IPS-NIHi7 (cell line): ENCODE data around the gene ATG4C.
A peak's percentile ranks its signal among the peaks of the same experiment; 100 is the strongest.

Experiments used
- DNase-seq: peaks from one replicate; pipeline ENCODE4 v3.0.0; 2012; ENCODE audit warnings: mixed read lengths; ENCODE audit errors: extremely low spot score

Gene ATG4C

DNA sequence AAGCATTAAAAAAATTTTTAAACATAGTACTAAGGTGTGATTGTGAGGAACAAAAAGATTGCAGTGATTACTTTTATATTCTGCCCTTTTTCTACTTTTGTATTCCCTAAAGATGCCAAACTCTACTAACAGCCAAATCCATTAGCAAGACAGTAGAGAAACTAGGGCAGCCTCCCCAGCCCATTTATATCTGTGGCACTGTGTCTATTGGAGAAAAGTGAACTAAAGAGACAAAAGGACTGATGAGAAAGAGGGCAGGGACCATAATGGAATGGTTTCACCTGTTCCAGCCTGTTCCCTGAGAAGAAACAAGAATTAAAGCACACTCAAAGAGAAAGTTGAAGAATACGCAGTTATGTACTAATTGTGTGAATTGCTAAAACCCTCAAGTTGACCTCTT, 56.6 kb downstream of the ATG4C start:
- peak; percentile 11 for DNase-seq

DNA sequence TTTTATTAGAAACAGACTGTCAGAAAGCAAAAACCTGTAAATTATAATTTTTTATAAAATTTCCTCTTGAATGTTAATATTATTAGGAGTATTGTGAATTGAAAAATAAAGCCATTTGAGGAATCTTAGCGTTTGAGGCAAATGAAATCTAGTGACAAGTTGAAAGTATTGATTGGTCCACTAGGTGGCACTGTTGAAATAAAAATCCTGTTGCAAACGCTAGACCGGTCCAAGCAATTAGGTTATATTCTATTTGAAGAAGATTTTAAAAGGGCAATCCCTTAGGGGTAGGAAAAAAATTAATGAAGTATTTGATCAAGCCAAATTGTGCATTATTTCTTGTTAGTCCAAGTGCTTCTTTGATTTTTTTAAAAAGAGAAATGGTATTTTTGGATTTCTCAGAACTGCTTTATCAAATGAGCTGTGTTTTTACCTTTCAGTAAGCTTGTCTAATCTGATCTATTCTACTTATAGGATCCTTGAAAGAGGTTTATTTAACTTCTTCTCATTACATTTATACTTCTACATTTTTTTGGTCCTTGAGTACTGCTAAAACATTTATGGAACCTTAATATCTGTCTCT, 57.7 kb downstream of the ATG4C start:
- peak; percentile 50 for DNase-seq

DNA sequence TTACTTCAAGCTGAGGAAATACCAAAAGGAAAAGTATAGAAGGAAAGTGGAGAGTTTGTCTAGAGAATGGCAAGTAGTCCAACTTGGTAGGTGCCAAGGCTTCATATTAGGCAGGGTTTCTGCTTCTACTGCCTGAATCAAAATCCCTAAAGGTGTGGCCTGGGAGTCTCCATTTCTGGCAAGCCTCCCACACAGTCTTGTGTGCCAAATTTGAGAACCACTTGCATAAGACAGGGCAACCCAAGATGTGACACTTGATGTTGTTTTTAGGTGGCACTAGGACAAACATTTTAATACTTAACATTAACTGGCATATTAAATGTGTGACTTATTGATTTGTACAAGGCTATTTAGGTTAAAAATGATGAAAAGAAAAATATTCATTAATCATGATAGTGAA, 60.1 kb downstream of the ATG4C start:
- no peak for DNase-seq

DNA sequence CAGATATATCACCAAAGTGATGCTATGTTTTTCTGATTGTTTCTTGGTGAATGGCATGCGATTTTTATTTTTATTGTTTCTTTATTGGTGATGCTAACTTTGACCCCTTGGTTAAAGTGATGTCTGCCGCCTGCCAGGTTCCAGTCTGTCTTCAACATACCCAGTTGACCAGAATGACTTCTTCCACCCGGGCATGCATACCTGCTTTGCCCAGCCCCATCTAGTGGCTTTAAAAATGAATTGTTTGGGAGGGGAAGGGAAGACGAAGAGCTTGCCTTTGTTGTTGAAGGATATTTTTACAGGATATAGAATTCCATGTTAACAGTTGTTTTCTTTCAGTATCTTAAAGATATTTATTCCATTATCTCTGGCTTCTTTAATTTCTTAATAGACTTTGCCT, 65.1 kb downstream of the ATG4C start:
- peak; percentile 48 for DNase-seq

DNA sequence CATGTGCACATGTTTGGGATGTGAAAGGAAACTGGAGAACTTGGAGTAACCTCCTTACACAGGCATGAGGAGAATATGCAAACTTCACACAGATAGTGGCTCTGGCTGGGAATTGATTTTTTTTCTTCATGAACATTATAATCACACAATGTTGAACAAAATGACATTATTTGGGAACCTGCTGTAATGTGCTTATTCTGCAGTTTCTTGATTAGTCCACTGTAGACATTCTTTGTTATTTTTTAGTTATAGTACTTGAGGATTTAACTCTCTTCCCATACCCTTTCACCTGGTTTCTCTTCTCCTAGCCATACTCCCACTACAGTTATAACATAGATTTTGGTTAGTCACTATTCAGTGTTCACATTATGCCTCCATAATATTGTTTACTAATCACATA, 68.3 kb downstream of the ATG4C start:
- DNase-seq: no peak

DNA sequence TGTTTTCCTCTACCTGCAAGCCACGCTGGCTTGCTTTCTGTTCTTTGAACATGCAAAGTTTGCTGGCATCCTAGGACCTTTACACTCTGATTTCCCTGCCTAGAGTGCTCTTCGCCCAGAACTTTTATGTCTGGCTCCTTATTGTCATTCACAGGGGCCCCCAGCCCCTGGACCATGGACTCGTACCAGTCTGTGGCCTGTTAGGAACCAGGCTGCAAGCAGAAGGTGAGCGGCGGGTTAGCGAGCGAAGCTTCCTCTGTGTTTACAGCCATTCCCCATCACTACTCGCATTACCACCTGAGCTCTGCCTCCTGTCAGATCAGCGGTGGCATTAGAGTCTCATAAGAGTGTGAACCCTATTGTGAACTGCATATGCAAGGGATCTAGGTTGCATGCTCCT, 73.0 kb downstream of the ATG4C start:
- no peak for DNase-seq

DNA sequence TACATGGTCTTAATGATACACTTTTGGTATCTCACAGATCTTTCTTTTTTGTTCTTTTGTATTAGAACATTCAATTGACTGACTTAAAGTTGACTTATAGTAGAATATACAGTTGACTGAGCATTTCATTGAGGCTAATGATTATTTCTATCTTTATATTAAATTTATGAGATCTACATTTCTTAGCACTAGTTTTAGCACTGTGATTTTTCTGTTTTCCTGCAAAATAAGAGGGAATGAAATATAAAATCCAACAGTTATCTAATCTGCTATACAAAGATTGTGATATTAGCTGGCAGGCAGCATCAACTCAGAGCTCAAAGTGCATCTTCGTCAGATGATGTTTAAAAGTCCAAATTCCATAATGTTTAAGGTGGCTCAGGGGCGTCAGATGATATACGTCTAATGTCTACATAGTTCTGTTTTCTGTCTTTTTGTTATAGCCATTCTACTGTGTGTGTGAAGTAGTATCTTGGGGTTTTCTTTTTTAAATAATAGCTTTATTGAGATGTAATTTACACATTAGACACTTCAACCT, 85.4 kb downstream of the ATG4C start:
- no peak for DNase-seq

DNA sequence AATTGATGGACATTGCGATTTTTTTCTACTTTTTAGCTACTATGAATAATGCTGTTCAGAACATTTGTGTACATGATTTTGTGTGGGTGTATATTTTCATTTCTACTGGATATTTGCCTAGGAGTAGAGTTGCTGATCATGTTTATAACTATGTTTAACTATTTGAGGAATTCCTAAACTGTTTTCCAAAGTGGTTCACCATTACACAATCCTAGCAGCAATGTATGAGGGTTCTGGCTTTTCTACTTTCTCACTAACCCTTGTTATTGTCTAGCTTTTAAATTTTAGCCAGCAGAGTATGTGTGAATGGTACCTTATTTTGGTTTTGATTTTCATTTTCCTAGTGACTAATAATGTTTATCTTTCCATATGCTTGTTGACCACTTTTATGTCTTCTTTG, 86.2 kb downstream of the ATG4C start:
- DNase-seq: no peak

DNA sequence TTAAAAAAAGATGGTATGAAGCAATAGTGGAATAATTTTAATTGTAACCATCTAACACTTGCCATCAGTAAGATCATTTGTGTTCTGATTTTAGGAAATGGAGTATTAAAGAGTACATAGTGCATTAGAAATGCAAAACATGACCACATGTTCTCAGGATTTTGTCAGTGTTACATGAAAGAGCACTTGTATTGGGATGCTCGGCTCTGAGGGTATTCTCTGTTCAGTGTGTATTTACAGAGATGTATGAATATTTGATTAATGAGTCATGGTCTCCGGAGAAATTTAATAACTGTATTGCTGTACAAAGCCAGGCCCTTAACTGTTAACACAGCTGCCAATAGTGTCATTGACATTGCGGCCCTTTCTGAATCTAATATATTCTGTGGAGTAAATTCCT, 91.7 kb downstream of the ATG4C start:
- DNase-seq: no peak

DNA sequence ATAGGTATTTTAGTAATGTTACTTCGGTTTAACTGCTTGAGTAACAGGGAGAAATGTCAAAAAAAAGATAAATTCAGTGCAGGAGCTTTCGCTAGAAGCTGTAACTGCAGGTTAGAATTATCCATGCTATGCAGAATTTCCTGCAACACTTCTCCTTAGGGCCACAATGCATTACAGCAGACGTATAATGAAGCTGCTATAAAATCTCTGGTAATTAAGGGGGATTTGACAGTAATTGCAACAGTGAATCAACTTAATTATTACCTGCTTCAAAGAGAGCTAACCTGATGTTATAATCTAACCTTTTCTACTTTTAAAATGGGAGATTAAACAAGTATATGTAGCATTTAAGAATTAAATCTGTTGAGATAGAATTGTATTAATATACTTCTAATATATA, 92.6 kb downstream of the ATG4C start:
- DNase-seq: no peak

DNA sequence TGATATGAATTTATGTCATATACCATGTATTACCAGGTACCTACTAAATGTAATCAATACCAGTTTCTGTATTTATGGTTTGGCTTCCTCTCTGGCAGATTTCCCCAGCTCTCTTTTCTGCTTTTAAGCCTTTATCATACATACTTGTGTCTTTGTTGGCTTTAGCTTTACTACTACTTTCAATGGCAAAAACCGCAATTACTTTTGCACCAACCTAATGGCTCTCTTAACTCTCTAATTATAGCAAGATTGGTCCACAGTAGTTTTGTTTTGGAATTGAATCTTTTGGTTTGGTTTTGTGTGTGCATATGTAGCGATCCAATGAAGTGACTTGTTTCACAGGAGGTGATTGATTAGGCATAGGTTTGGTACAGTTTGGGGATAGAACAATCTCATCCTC, 93.6 kb downstream of the ATG4C start:
- DNase-seq: no peak

DNA sequence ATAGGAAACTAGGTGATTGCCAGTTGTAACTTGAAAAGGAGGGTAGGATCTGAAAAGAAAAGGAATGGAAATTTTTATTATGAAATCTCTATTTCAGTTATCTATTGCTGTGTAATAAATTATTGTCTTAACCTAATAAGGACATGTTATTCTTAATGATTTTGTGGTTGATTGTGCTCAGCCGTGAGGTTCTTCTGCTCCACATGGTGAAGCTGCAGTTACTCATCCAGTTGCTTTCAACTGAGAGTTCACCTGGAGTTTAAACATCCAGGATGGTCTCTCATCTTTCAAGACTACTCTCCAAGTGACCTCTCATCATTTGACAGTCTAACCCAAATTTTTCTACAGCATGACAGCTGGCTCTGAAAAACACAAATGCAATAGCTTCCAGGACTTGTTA, 96.0 kb downstream of the ATG4C start:
- DNase-seq: no peak

DNA sequence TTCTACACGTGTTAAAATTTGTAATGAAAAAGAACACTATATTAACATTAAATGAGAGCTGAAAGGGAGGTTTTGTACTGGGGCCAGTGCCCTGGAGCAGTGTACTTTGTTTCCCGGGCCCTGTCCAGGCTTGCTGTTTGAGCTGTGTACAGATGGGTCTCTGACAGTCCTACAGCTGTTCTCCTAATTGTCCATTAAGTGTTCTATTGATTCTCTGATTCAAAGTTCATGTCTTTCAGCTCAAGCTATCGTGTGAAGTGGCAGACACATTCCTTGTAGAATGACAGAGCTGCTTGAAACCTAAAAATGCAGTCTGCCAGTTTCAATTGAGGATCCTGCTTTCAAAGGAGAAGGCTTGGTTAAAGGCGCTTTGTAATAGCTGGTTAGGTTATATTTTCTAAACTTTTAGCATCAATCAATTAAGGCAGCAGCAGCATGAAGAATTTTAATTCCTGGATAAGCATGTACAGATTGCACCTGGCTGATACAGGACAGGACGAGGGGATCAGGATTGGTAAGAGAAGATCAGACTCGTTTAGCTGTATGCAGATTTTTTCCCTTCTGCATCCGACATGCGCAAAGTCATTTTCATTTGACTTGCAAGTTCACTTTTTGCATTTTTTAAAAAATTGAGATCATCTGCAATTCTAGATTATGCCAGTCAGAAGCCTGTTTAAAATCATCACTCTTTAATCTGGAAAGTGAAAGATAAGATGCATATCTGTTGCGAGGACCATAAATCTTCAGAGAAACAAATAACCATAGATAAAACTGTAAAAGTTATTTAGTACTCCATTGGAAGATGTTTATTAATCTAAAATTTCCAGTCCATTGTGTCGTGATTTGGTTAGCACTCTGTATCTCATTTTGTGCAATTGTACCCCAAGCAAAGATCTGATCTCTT, 98.5 kb downstream of the ATG4C start:
- DNase-seq: no peak

DNA sequence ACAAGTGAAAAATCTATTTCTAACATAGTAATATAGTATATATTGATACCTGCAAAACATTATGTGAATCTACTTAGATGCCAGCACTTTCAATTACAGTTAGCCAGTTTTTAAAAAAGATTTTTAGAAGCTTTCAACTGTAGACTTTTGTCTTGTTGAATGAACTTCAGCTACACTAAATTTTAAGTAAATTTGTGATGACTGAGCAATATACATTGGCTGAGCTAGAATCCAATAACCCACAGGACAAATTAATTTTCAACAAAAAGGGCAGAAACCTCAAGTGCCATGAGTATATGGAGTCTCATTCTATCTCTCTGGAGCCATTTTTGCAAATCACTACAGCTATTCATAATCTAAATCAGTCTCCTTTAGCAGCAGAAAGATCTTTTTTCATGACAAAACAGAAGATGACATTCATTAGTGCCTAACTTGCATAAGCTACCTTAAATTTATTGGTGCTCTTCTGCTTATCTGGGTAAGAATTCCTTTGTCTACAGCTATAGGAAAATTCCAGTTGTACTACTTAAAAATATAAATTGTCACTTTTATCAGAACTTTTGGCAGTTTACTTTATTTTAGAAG, 100.3 kb downstream of the ATG4C start:
- DNase-seq: no peak

DNA sequence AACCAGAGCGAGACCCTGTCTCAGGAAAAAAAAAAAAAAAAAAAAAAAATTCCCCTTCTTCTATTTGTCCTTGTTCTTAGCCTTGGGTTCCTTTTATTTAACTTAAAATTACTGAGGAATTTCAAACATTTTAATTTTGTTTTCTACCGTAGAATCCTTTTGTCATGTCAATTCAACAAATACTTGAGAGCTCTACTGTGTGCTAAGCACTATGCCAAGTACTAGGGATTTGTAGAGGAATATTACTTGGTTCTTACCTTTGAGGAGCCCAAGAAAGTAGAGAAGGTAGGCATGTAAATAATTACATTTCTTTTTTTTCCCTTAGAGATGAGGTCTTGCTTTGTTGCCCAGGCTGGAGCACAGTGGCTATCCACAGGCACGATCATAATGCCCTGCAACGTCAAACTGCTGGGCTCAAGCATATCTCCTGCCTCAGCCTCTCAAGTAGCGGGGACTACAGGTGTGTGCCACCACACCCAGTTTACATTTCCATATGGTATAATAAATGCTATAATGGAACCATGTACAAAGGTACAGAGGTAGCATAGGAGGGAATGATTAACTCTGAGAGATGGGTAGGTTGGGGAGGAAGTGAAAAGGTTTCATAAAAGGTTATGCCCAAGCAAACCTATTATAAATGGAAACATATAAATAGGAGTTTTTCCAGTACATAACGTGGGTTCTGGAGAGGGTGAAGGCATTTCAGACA, 104.0 kb downstream of the ATG4C start:
- DNase-seq: no peak

DNA sequence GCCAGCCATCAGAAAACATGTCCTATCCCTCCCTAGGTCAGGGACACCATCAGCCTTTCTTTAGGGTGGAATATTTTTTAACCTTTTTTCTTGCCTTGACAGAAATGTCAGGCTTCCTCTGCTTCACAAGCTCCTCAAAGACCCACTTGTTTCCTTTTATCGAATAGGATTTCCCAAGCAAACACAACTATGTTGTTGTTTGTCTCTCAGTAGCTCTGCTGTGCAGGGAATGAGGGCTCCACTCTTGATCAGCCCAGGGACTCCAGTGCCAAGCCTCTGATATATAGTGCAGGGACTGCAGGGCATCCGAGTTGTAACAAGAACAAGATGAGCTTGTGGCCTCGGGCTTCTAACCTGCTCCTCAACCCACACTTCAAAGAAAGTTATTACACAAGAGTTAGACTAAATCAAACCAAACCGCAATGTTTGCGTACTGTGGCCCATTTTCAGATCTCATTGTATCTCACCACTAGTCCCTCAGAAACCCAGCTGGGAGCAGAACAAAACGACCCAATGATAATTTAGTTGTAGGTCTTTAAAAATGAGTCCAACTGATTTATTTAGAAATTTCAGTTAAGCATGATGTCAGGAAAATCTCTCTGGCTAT, 108.1 kb downstream of the ATG4C start:
- DNase-seq: no peak

DNA sequence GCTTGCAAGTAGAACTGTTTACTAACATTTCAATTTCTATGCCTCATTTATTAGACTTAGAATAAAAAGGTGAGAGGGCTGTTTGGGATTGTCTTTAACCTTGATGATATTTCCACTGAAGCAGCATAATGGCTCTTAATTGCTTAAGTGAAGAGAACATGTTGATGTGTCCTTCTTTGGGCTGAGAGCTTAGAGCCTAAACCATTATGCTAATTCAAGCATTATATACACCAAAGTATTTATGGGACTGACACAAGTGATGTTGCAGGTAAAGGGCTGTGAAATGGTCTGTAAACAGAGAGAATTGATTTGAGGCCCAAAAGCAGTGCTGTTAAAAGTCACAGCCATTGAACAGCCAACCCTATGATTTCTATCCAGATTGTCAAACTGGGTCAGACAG, 113.9 kb downstream of the ATG4C start:
- DNase-seq: no peak

DNA sequence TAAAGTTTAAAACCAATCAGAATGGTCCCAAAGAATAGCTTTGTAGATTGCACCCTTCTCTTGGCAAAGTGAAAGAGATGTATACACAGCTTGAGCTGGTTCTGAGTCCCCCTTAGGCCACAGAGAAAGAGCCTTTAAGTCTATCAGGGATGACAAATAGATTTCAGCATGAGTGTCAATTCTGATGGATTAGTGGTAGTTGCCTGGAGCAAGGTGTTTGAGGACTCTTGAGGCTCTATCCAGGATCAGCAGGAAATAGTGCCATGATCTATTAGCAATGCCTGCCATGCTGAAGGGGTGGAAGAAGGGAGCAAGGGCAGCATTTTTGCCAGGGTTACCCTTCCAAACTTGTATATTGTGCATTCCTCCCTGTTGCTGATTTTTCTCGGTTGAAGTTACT, 116.6 kb downstream of the ATG4C start:
- peak; percentile 25 for DNase-seq

DNA sequence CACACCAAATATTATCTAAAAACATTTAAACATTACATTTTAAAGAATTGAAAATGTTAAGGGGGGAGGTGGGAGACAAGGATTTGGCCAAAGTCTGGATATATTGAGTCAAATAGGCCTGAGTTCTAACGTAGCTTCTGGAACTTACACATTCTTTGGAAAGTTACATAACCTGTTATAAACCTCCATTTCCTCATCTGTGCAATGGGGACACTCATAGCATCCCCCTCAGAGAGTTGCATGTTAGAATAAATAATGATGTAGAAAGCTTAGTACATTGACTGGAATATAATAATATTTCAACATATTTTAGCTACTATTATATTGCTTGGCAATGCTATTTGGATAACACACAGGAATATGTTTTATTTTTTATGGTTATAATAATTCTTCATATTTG, 117.7 kb downstream of the ATG4C start:
- no peak for DNase-seq

DNA sequence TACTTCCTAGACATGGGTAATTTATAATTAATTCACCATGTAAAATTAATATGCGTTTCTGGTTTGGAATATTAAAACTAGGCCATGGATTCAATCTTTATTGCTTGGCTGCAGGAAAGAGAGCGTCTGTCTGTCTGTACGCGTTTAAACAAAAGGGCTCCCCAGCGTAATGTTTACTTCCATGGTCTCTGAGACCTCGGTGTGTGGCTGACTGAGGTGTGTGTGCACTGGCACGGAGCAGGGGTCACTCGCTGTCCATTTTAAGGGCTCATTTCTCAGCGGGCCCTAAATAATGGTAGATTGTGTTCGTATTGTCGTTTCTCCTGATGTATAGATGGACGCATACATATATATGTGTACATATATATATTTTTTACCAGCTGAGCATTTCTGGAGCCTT, 119.6 kb downstream of the ATG4C start:
- no peak for DNase-seq

DNA sequence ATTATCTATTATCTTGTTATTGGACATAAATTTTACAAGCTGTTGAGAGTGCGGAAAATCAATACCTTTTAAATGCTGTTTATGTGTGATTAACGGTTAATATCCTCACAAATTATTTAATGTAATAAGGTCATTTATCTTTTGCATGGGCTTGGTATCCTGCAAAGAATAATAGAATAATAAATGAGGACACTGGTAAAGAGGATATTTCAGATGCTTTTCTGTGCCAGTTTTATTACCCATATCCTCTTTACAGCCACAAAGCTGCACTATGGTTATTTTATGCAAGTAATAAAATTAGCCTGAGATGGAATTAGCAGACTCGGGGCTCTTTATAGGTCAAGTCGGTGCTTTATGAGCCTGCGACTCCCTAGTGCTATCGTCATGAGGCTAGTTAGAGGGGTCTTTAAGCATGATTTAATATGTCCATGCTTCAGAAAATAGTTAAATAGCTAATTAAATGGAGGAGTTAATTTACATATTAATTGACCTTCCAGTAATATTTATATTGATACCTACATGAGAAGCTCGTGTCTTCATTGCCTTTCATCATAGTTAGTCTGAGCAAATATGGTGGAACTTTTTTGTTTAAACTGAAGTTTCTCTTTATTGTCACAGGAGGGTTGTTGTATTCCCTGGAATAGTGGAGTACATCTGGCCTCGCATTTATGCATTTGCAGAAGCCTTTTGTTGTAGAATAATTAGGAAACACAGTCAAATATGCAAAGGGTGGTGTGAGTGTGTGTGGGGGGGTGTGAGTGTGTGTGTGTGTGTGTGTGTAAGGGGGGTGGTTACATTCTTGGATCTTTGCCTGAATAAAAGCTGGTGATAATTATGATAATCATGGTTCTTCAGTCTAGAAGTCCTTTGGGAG, 120.3 kb downstream of the ATG4C start:
- no peak for DNase-seq
